HepG2 (cell line): ENCODE measurements around the gene TPX2. TPM values are rescaled to one million over a fixed set of nuclear protein-coding genes. Genes with fewer than 3 reads are reported as not detected.
A peak's percentile ranks its signal among the peaks of the same experiment; 100 is the strongest.

Experiments used
- ARNT ChIP-seq: fragments of 450-650 bp; IDR thresholded peaks from 2 replicates; pipeline ENCODE4 v1.6.1; 2017
- EHMT2 ChIP-seq: fragments of 200-600 bp; sonication (generic); IDR thresholded peaks from 2 replicates; pipeline ENCODE4 v1.7.0; 2017; ENCODE audit warnings: antibody characterized with exemption, low read depth, low read length, borderline replicate concordance
- FOXJ3 ChIP-seq: sonication (generic); formaldehyde crosslinking; IDR thresholded peaks from 2 replicates; pipeline ENCODE4 v1.4.0; 2020; ENCODE audit warnings: missing genetic modification reagents, mild to moderate bottlenecking, borderline replicate concordance
- FOXP1 ChIP-seq, 2 experiments: fragments of 450-650 bp in 1 of 2; IDR thresholded peaks; 2 replicates each; pipeline ENCODE4 v1.6.1; 2017 to 2018; ENCODE audit warnings: antibody characterized with exemption in 1 of 2
- GMEB2 ChIP-seq: IDR thresholded peaks from 2 replicates; pipeline ENCODE4 v1.6.1; 2016; ENCODE audit warnings: missing biosample characterization, missing genetic modification reagents, low read depth
- HMGXB3 ChIP-seq: sonication (generic); formaldehyde crosslinking; IDR thresholded peaks from 2 replicates; pipeline ENCODE4 v1.4.0; 2020; ENCODE audit warnings: missing genetic modification reagents, borderline replicate concordance
- HNRNPH1 ChIP-seq: fragments of 200-400 bp; formaldehyde crosslinking; optimal IDR thresholded peaks from 2 replicates; pipeline ENCODE3; 2017; ENCODE audit warnings: mild to moderate bottlenecking, low read depth, low read length
- PCBP1 ChIP-seq: fragments of 200-400 bp; formaldehyde crosslinking; IDR thresholded peaks from 2 replicates; pipeline ENCODE4 v1.6.1; 2017; ENCODE audit warnings: mild to moderate bottlenecking, low read depth, low read length, borderline replicate concordance
- SP4 ChIP-seq: sonication (generic); formaldehyde crosslinking; IDR thresholded peaks from 2 replicates; pipeline ENCODE4 v1.8.1; 2023; ENCODE audit warnings: mild to moderate bottlenecking, missing genetic modification reagents
- XBP1 ChIP-seq: sonication (generic); formaldehyde crosslinking; IDR thresholded peaks from 2 replicates; pipeline ENCODE4 v1.5.0; 2020; ENCODE audit warnings: missing genetic modification reagents
- ZFYVE20 ChIP-seq: sonication (generic); formaldehyde crosslinking; IDR thresholded peaks from 2 replicates; pipeline ENCODE4 v1.8.0; 2023; ENCODE audit warnings: low read depth, mild to moderate bottlenecking, moderate library complexity, missing genetic modification reagents, borderline replicate concordance
- ZMAT3 ChIP-seq: sonication (generic); formaldehyde crosslinking; conservative IDR thresholded peaks from 2 replicates; pipeline ENCODE4 v1.7.0; 2021; ENCODE audit warnings: missing genetic modification reagents
- ZNF275 ChIP-seq: sonication (generic); formaldehyde crosslinking; IDR thresholded peaks from 2 replicates; pipeline ENCODE4 v1.8.0; 2022; ENCODE audit warnings: missing genetic modification reagents, mild to moderate bottlenecking, inconsistent platforms, borderline replicate concordance
- ZNF512 ChIP-seq: sonication (generic); formaldehyde crosslinking; IDR thresholded peaks from 2 replicates; pipeline ENCODE4 v1.4.0; 2020; ENCODE audit warnings: mild to moderate bottlenecking, missing genetic modification reagents
- ZNF770 ChIP-seq: sonication (generic); formaldehyde crosslinking; IDR thresholded peaks from 2 replicates; pipeline ENCODE4 v1.5.0; 2020; ENCODE audit warnings: mild to moderate bottlenecking, missing genetic modification reagents
- ZNF883 ChIP-seq: sonication (generic); formaldehyde crosslinking; IDR thresholded peaks from 2 replicates; pipeline ENCODE4 v1.5.1; 2020; ENCODE audit warnings: mild to moderate bottlenecking, missing genetic modification reagents; ENCODE audit errors: not compliant biosample characterization
- polyA plus RNA-seq, 8 experiments: library from polyadenylated mRNA; depleted of rRNA in 3 of 8; stranded (reverse) in 7 of 8; unstranded in 1 of 8; fragments of >200 nt; fragmentation: Illumina TruSeq in 4 of 8; extraction: Trizol in 4 of 8; gene quantifications; 2 replicates each; pipeline versions ENCODE4 v1.2.1 to v1.2.3, GENCODE V29; 2011 to 2016; ENCODE audit warnings: low read depth in 4 of 8, missing spikeins in 1 of 8, mixed read lengths in 1 of 8; ENCODE audit not compliant: insufficient read depth in 1 of 8
- total RNA-seq, 5 experiments: library from RNA; depleted of rRNA; stranded (reverse); fragments of >200 nt; fragmentation: Illumina TruSeq; extraction: Trizol; gene quantifications; 2 replicates each; pipeline ENCODE4 v1.2.3, GENCODE V29; 2016; ENCODE audit warnings: low read depth in 1 of 5

TPX2 gene
- total and polyA plus RNA-seq, 2 of the 13 experiments (the other 11 are each of a cell fraction or from before 2014, with no cell fraction given) = 34.3 to 124 TPM

- TF ChIP-seq GMEB2 (CRISPR knock-in tag) = peak; percentile 81
- no peak for TF ChIP-seq ZNF512 (CRISPR knock-in tag)
- peak; percentile 78 for TF ChIP-seq SP4 (CRISPR knock-in tag)
- TF ChIP-seq EHMT2 = peak; percentile 24; the same call in 1 of the 2 replicates
- peak; percentile 86 for TF ChIP-seq FOXP1 (IDR thresholded peaks at IDR 0.05)
- TF ChIP-seq FOXP1 (CRISPR knock-in tag; IDR thresholded peaks at IDR 0.05) = peak; percentile 99
- TF ChIP-seq HMGXB3 (CRISPR knock-in tag) = peak; percentile 96
- TF ChIP-seq HNRNPH1 = no peak
- TF ChIP-seq ARNT = no peak
- no peak for TF ChIP-seq PCBP1
- 0 out of 2 replicates have a peak, but pooled peaks have one; percentile 52 for TF ChIP-seq ZMAT3 (CRISPR knock-in tag)
- TF ChIP-seq ZFYVE20 (CRISPR knock-in tag) = no peak
- TF ChIP-seq ZNF770 = peak; percentile 84
- TF ChIP-seq XBP1 (CRISPR knock-in tag) = peak; percentile 89; the same call in 1 of the 2 replicates
- peak; percentile 100 for TF ChIP-seq FOXJ3
- TF ChIP-seq ZNF883 (CRISPR knock-in tag) = peak; percentile 69
- TF ChIP-seq ZNF275 (CRISPR knock-in tag) = peak; percentile 74; the same call in 1 of the 2 replicates
Measured at GRCh38 chr20:31704225-31705119, 34.6 kb upstream of the TPX2 start (continued).
